Upper lobe of left lung (tissue), 6 donors: ENCODE results near the gene TTC3. TPM values are rescaled to one million over a fixed set of nuclear protein-coding genes. Genes with fewer than 3 reads are reported as not detected.

ENCODE experiments used
- ATAC-seq, 2 donors: fragments of 200-7000 bp; cut with Tn5 transposase; one replicate each; pipeline ENCODE4 v1.9.1; 2022; ENCODE audit warnings: mild to moderate bottlenecking in 2 of 2, moderate library complexity in 2 of 2; ENCODE audit not compliant: low FRiP score in 2 of 2
- DNase-seq, 2 donors: peaks; one replicate each; pipeline ENCODE4 v3.0.0-alpha.2; 2019 to 2020
- H3K27ac ChIP-seq, 4 donors: fragments of 200-600 bp; sonication (generic); one replicate each; pipeline ENCODE4 v1.5.1; 2016 to 2019
- H3K27me3 ChIP-seq, 4 donors: fragments of 200-600 bp; sonication (generic); one replicate each; pipeline ENCODE4 v1.5.1; 2017 to 2019
- H3K36me3 ChIP-seq, 4 donors: fragments of 200-600 bp; sonication (generic); one replicate each; pipeline ENCODE4 v1.5.1; 2016 to 2019
- H3K4me1 ChIP-seq, 4 donors: fragments of 200-600 bp; sonication (generic); one replicate each; pipeline ENCODE4 v1.5.1; 2018 to 2019
- H3K4me3 ChIP-seq, 4 donors: fragments of 200-600 bp; sonication (generic); one replicate each; pipeline ENCODE4 v1.5.1; 2017 to 2019; ENCODE audit warnings: mild to moderate bottlenecking in 2 of 4, moderate library complexity in 1 of 4
- H3K9me3 ChIP-seq, 4 donors: fragments of 200-600 bp; sonication (generic); one replicate each; pipeline ENCODE4 v1.5.1; 2018 to 2019
- CTCF ChIP-seq, 6 experiments: fragments of 450-650 bp in 4 of 6; fragments of 200-600 bp in 2 of 6; sonication (generic) in 2 of 6; IDR thresholded peaks; one replicate each; pipeline ENCODE4 v1.5.1; 2016 to 2019; ENCODE audit warnings: antibody characterized with exemption in 6 of 6
- EP300 ChIP-seq, 4 donors: sonication (generic); formaldehyde crosslinking; IDR thresholded peaks; one replicate each; pipeline ENCODE4 v1.5.1; 2017; ENCODE audit warnings: antibody characterized with exemption in 4 of 4, control low read depth in 2 of 4
- POLR2A ChIP-seq, 4 donors: fragments of 450-650 bp; IDR thresholded peaks; one replicate each; pipeline ENCODE4 v1.5.1; 2016 to 2017; ENCODE audit warnings: antibody characterized with exemption in 4 of 4, mild to moderate bottlenecking in 2 of 4
- POLR2AphosphoS5 ChIP-seq, 2 donors: sonication (generic); formaldehyde crosslinking; IDR thresholded peaks; one replicate each; pipeline ENCODE4 v1.5.1; 2017; ENCODE audit warnings: antibody characterized with exemption in 2 of 2
- WGBS, 2 donors: methylation state at CpG; one replicate each; pipeline ENCODE4 v1.1.5; 2017 to 2018; 5-methylcytosine and 5-hydroxymethylcytosine counted together
- total RNA-seq, 6 donors: library from RNA; depleted of rRNA in 4 of 6; stranded (reverse); fragments of >200 nt in 4 of 6; gene quantifications; one replicate each; pipeline versions ENCODE4 v1.1.0 to v1.2.1, GENCODE V29; 2016 to 2021
- donor health status: DM: no; HTN: no; CAD: no; lungs with moderate emphysema.
- donor health status: DM: no; HTN: yes; CAD: no; lungs with severe emphysema.

The TTC3 gene
- total RNA-seq, 6 donors from 2014 or later, result 69.9 to 395 (median 88.2) TPM

GRCh38 chr21:37082856-37083528 is 9.9 kb downstream of the TTC3 start:
- Histone ChIP-seq H3K36me3 (no peaks in the 10 kb centered on the region), H3K4me1 (peaks cover 3 to 18% (median 8%) of the 10 kb centered on the region in 4 donors), H3K27me3 (no peaks in the 10 kb centered on the region), H3K4me3 (no peak overlapping the region), H3K9me3 (no peaks in the 10 kb centered on the region), H3K27ac (no peak overlapping the region)
- no peak for DNase-seq
- TF ChIP-seq POLR2AphosphoS5 (IDR thresholded peaks at IDR 0.05) (no peak), POLR2A (IDR thresholded peaks at IDR 0.05) (no peak), EP300 (IDR thresholded peaks at IDR 0.05) (no peak), CTCF (IDR thresholded peaks at IDR 0.05) (no peak)
- ATAC-seq, result no peak

GRCh38 chr21:37085726-37086125 is 12.7 kb downstream of the TTC3 start:
- TF ChIP-seq CTCF (IDR thresholded peaks at IDR 0.05), result no peak
- no peak for TF ChIP-seq EP300 (IDR thresholded peaks at IDR 0.05)
- TF ChIP-seq POLR2AphosphoS5 (IDR thresholded peaks at IDR 0.05), result no peak
- no peak for TF ChIP-seq POLR2A (IDR thresholded peaks at IDR 0.05)
- WGBS, 2 donors, result 83 to 85% methylated on average over 3 of the region's 3 CpGs
- no peak overlapping the region for H3K4me3 ChIP-seq
- no peak for DNase-seq
- no peak for ATAC-seq
- H3K27ac ChIP-seq, result no peak overlapping the region
- H3K27me3 ChIP-seq, result no peaks in the 10 kb centered on the region
- H3K36me3 ChIP-seq, result peaks cover 0 to 13% (median 2%) of the 10 kb centered on the region in 4 donors
- H3K4me1 ChIP-seq, result peaks cover 3 to 18% (median 8%) of the 10 kb centered on the region in 4 donors
- no peaks in the 10 kb centered on the region for H3K9me3 ChIP-seq

- H3K27me3 ChIP-seq, result no peaks in the 10 kb centered on the region
- H3K4me3 ChIP-seq, result no peak overlapping the region
- WGBS, 2 donors, result 65 to 69% methylated on average over 5 of the region's 5 CpGs
- no peak for DNase-seq
- H3K36me3 ChIP-seq, result peaks cover 0 to 13% (median 3%) of the 10 kb centered on the region in 4 donors
- H3K9me3 ChIP-seq, result no peaks in the 10 kb centered on the region
- no peak overlapping the region for H3K27ac ChIP-seq
- TF ChIP-seq CTCF (IDR thresholded peaks at IDR 0.05) (peak in 1 of 6 experiments; percentile 16), POLR2A (IDR thresholded peaks at IDR 0.05) (no peak)
- H3K4me1 ChIP-seq, result peaks cover 3 to 18% (median 8%) of the 10 kb centered on the region in 4 donors
- ATAC-seq, result peak in 1 of 2 donors; percentile 50
These were observed 14.1 kb downstream of the TTC3 start for GRCh38 chr21:37087188-37087587.

- Histone ChIP-seq H3K9me3 (no peaks in the 10 kb centered on the region), H3K4me3 (no peak overlapping the region), H3K4me1 (peaks cover 1 to 14% (median 2%) of the 10 kb centered on the region in 4 donors), H3K27me3 (no peaks in the 10 kb centered on the region), H3K27ac (no peak overlapping the region), H3K36me3 (peaks cover 0 to 13% (median 3%) of the 10 kb centered on the region in 4 donors)
- TF ChIP-seq POLR2A (IDR thresholded peaks at IDR 0.05) (no peak), CTCF (IDR thresholded peaks at IDR 0.05) (no peak), EP300 (IDR thresholded peaks at IDR 0.05) (no peak), POLR2AphosphoS5 (IDR thresholded peaks at IDR 0.05) (no peak)
- DNase-seq (no peak), ATAC-seq (no peak)
- WGBS, 2 donors, result 55 to 63% methylated on average over 5 of the region's 5 CpGs
These were observed 15.2 kb downstream of the TTC3 start for GRCh38 chr21:37088186-37088735.

GRCh38 chr21:37093977-37094376 is 20.9 kb downstream of the TTC3 start:
- Histone ChIP-seq H3K36me3 (peaks cover 6 to 43% (median 13%) of the 10 kb centered on the region in 4 donors), H3K9me3 (no peaks in the 10 kb centered on the region), H3K4me3 (no peak overlapping the region), H3K4me1 (no peaks in the 10 kb centered on the region), H3K27me3 (no peaks in the 10 kb centered on the region), H3K27ac (no peak overlapping the region)
- DNase-seq, result no peak
- TF ChIP-seq POLR2AphosphoS5 (IDR thresholded peaks at IDR 0.05) (no peak), POLR2A (IDR thresholded peaks at IDR 0.05) (no peak), CTCF (IDR thresholded peaks at IDR 0.05) (no peak), EP300 (IDR thresholded peaks at IDR 0.05) (no peak)
- ATAC-seq, result no peak
